H1 (cell line): ENCODE results near the gene GAK. TPM values are rescaled to one million over a fixed set of nuclear protein-coding genes. Genes with fewer than 3 reads are reported as not detected.

Experiments used
- CHD7 ChIP-seq: fragments of 300-600 bp; sonication (generic); IDR thresholded peaks from 2 replicates; pipeline ENCODE4 v1.7.1; 2012; ENCODE audit warnings: low read length, moderate library complexity, mild to moderate bottlenecking, inconsistent platforms; ENCODE audit not compliant: insufficient replicate concordance
- NANOG ChIP-seq: IDR thresholded peaks from 2 replicates; pipeline ENCODE4 v1.6.1; 2011; ENCODE audit warnings: low read length, low read depth, mild to moderate bottlenecking, inconsistent platforms; ENCODE audit not compliant: insufficient read depth, poor library complexity, severe bottlenecking
- ZNF274 ChIP-seq: IDR thresholded peaks from 2 replicates; pipeline ENCODE4 v1.7.0; 2012; ENCODE audit warnings: low read length, borderline replicate concordance; ENCODE audit errors: extremely low read depth
- polyA plus RNA-seq, 7 experiments: library from polyadenylated mRNA; depleted of rRNA in 3 of 7; stranded (reverse) in 5 of 7; unstranded in 2 of 7; fragments of >200 nt in 5 of 7; fragments of 200-250 nt in 2 of 7; gene quantifications; 1 replicate in 5 of 7; 2 replicates in 1 of 7; 4 replicates in 1 of 7; pipeline versions ENCODE4 v1.2.1 to v1.2.3, GENCODE V29; 2011 to 2013; ENCODE audit warnings: missing spikeins in 2 of 7, mixed read lengths in 2 of 7
- total RNA-seq: library from RNA; stranded (reverse); fragmentation: NEBNext Ultra II Directional; extraction: Animal tissue kit (Norgen Biotek cat#: 25700); gene quantifications from 2 replicates; pipeline ENCODE4 v1.2.1, GENCODE V29; 2021

Gene GAK
- total and polyA plus RNA-seq, 2 of the 8 experiments (the other 6 are each of a cell fraction or from before 2014, with no cell fraction given) = 31.5 to 70.8 TPM

- TF ChIP-seq CHD7 (no peak), ZNF274 (no peak), NANOG (no peak)
These were observed 123.1 kb downstream of the GAK start (continued) for GRCh38 chr4:808860-809570.
